ENCODE results near the gene MIPEP. TPM values are rescaled to one million over a fixed set of nuclear protein-coding genes. Genes with fewer than 3 reads are reported as not detected.

The MIPEP gene
- total RNA-seq, result 1 to 10 TPM; 7.5 to 9.2 TPM
- total RNA-seq, result 8.0 to 12.4 reads per million in 2 donors

DNA sequence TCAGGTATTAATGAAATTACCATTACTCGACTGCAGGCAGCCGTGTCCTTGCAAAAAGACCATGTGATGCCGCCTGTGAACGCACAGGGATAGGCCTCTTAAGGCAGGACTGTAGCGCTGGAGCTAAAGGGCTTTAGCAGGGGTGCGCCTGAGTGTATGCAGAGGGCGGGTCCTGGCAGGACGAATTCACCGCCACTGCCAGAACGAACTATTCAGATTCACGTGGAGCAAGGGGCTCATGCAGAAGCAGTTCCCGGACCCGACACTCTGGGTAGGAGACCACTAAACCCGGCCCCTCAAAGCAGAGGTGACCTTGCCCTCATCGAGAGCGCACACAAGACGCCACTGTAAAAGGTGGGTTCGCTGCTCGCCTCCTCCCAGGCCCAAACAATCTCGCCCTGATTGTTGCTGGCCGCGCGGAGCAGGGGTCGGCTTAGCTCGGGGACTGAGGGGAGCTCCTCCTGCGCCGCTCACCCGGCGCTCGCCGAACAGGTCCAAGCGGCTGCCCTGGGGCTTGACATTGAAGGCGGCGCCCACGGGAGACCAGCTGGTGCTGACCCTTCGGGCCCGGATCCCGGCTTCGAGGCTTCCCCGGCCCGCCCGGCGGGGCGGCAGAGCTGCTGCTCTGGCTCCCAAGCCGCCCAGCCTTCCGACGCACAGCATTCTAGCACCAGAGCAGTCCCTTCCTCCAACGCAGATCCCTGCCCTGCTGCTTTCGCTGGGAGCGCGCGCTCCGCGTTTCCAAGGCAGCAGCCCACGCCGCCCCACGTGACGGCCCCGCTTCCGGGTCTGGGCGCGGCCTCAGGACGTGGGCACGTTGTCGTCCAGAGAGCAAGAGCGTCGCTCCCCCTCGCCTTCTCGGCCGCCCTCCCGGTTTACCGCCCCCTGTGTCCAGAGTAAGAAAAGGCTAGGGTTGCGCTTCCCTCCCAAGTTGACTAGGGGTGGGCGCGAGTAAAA is at the start of gene MIPEP:
MIPEP (minus strand) TSS at position 743 of the 957 bp plus-strand sequence; CDS start at position 663, 80 bp downstream.
- peaks cover 22% of the 10 kb centered on the region for H3K4me1 Mint-ChIP-seq
- peak within 1 kb of the TSS; percentile 95 for H3K4me3 Mint-ChIP-seq
- no peaks in the 10 kb centered on the region for H3K9me3 ChIP-seq (ENCODE audit: control insufficient read depth, low read length, poor library complexity, severe bottlenecking)
- ATAC-seq, result peak; percentile 97
- DNase-seq, result peak; percentile 71 to 75 (median 74)
- no peaks in the 10 kb centered on the region for H3K27me3 Mint-ChIP-seq
- peak within 1 kb of the TSS; percentile 83 for H3K27ac Mint-ChIP-seq
- peaks cover 3% of the 10 kb centered on the region for H3K36me3 Mint-ChIP-seq (ENCODE audit: low read depth)

DNA sequence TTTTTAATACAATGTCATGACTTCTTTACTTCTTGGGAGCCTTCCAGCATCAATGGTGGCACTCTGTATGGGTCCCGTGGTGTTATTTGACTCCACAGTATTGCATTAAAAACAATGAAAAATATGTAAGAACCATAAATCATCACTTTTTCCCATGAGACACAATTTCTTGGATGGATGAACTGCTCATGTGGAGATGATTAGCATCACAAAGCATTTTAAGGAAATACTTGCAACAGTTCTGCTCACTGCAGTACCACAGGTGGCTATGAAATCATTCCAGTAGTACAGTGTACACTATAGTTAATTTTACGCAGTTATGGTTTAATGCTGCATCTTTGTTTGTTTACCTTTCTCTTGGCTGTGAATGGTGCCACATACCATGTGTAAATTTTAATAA is 45.3 kb upstream of the MIPEP start:
- H3K27ac Mint-ChIP-seq, result no peak overlapping the region
- peaks cover 45% of the 10 kb centered on the region for H3K27me3 Mint-ChIP-seq
- DNase-seq (no peak), ATAC-seq (no peak)
- H3K4me3 Mint-ChIP-seq, result no peak overlapping the region
- peaks cover 2% of the 10 kb centered on the region for H3K36me3 Mint-ChIP-seq (ENCODE audit: low read depth)
- H3K9me3 ChIP-seq (ENCODE audit: control insufficient read depth, low read length, poor library complexity, severe bottlenecking), result no peaks in the 10 kb centered on the region
- H3K4me1 Mint-ChIP-seq, result no peaks in the 10 kb centered on the region

DNA sequence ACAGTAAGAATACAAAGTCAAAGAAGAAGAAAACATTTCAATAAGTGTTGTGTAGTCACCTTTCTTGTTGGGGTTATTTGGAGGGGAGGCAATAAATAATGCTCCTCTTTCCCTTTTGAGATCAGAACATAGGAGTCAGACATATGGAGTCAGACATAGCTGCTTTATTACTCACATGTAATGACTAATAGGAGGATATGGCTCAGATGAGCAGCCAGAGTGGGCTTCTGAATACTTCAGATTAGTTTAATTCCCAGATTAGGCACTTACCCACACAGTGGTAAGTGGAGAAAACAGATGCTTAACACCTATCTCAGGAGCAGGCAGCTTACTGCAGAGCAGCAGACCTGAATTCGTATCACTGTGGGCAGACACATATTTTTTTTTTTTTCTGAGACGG is 39.8 kb upstream of the MIPEP start:
- Mint-ChIP-seq H3K4me1 (no peaks in the 10 kb centered on the region), H3K4me3 (no peak overlapping the region), H3K27me3 (peaks cover 34% of the 10 kb centered on the region), H3K36me3 (ENCODE audit: low read depth) (no peaks in the 10 kb centered on the region), H3K27ac (no peak overlapping the region)
- no peaks in the 10 kb centered on the region for H3K9me3 ChIP-seq (ENCODE audit: control insufficient read depth, low read length, poor library complexity, severe bottlenecking)
- no peak for ATAC-seq
- no peak for DNase-seq

DNA sequence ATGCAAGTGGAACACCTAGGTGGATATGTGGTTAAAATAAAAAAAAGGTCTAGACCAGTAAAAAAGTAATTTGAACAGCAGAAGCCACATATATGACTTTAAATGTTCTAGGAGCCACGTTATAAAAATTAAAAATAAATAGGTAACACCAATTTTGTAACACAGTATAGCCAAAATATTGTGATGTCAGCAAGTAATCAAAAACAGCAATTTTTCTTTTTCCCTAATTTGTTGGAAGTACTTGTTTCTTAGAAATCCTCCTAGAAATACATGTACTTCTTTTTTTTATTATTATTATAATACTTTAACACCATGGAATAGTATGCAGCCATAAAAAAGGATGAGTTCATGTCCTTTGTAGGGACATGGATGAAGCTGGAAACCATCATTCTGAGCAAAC is 33.8 kb upstream of the MIPEP start:
- Mint-ChIP-seq H3K27me3 (peaks cover 36% of the 10 kb centered on the region), H3K36me3 (ENCODE audit: low read depth) (no peaks in the 10 kb centered on the region)

DNA sequence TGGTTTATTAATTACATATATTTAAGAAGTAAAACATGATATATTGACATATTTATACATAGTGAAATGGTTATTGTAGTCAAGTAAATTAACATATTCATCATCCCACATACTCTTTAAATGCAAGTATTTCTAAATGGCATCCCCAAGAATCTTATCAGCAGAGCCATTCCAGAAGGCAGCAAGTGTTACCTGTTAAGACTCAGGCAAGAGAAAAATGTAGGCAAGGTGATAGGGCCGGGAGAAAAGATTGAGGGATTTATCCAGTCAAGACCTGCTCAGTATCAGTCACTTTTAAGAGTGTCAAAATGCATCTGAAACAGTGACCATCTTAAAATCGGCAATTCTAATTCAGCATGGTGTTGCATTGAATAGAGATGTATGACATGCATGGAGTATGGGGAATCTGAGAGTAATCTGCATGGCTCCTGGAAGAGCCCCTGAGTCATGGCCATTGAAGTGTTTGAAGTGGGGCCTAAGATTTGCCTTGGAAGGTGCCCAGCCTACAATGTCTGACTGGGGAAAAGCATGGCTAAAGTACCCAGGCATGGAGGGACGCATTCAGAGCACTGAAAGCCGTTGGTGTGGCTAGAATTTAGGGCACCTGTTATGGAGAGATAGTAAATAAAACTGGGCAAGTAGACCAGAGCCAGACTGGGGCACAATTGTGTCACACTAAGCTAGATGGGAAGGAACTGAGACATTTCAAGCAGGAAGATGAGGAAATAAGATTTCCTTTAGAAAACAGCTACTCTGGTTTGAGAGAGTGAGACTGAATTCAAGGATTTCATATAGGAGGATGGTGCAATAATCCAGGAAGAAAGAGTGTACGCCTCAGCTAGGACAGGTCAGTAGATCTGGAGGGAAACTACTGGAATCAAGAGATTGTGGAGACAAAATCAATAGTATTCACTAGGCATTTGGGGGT is 33.1 kb upstream of the MIPEP start:
- Mint-ChIP-seq H3K27ac (no peak overlapping the region), H3K36me3 (ENCODE audit: low read depth) (no peaks in the 10 kb centered on the region), H3K4me3 (no peak overlapping the region), H3K4me1 (peaks cover 2% of the 10 kb centered on the region), H3K27me3 (peaks cover 43% of the 10 kb centered on the region)
- no peaks in the 10 kb centered on the region for H3K9me3 ChIP-seq (ENCODE audit: control insufficient read depth, low read length, poor library complexity, severe bottlenecking)
- no peak for DNase-seq
- no peak for ATAC-seq

More for the DNA sequence above, 33.8 kb upstream of the MIPEP start:
- H3K4me1 Mint-ChIP-seq, result peaks cover 2% of the 10 kb centered on the region
- H3K9me3 ChIP-seq (ENCODE audit: control insufficient read depth, low read length, poor library complexity, severe bottlenecking), result no peaks in the 10 kb centered on the region
- H3K4me3 Mint-ChIP-seq, result no peak overlapping the region
- no peak for DNase-seq
- ATAC-seq, result no peak
- H3K27ac Mint-ChIP-seq, result no peak overlapping the region

DNA sequence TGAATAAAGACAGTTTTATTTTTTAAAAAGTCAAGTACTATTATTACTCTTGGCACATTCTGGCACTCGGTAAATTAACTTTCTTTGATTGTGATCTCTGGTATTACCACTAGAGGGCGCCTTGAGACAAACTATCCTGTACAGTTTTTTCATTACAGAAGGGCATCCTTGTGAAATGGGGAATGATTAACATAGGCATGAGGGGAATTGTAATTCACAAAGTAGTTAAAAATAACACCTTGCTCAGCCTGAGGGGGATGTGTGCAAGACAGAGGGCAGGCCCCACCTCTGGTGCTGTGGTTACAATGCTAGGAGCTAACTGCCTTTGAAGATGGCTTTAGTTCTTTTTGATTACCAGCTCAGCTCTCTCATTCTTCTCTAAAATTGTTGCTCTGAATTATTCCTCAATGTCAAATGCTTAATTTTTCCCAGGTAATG is 32.3 kb upstream of the MIPEP start:
- Mint-ChIP-seq H3K27me3 (peaks cover 50% of the 10 kb centered on the region), H3K36me3 (ENCODE audit: low read depth) (no peaks in the 10 kb centered on the region)
- peak; percentile 25 for ATAC-seq

DNA sequence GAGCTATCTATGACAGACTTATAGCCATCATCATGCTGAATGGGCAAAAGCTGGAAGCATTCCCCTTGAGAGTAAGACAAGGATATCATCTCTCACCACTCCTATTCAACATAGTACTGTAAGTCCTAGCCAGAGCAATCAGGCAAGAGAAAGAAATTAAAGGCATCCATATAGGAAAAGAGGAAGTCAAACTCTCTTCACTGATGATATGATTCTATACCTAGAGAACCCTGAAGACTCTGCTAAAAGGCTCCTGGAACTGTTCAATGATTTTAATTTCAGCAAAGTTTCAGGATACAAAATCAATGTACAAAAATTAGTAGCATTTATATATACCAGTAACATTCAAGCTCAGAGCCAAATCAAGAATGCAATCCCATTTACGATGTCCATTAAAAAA is 29.8 kb upstream of the MIPEP start:
- DNase-seq (no peak), ATAC-seq (no peak)
- no peak overlapping the region for H3K4me3 Mint-ChIP-seq
- H3K27ac Mint-ChIP-seq, result no peak overlapping the region
- no peaks in the 10 kb centered on the region for H3K36me3 Mint-ChIP-seq (ENCODE audit: low read depth)
- H3K27me3 Mint-ChIP-seq, result peaks cover 65% of the 10 kb centered on the region
- no peaks in the 10 kb centered on the region for H3K9me3 ChIP-seq (ENCODE audit: control insufficient read depth, low read length, poor library complexity, severe bottlenecking)
- H3K4me1 Mint-ChIP-seq, result peaks cover 2% of the 10 kb centered on the region

More for the DNA sequence above, 32.3 kb upstream of the MIPEP start:
- no peak overlapping the region for H3K27ac Mint-ChIP-seq
- DNase-seq, result no peak
- H3K4me1 Mint-ChIP-seq, result peaks cover 2% of the 10 kb centered on the region
- H3K9me3 ChIP-seq (ENCODE audit: control insufficient read depth, low read length, poor library complexity, severe bottlenecking), result no peaks in the 10 kb centered on the region
- no peak overlapping the region for H3K4me3 Mint-ChIP-seq

DNA sequence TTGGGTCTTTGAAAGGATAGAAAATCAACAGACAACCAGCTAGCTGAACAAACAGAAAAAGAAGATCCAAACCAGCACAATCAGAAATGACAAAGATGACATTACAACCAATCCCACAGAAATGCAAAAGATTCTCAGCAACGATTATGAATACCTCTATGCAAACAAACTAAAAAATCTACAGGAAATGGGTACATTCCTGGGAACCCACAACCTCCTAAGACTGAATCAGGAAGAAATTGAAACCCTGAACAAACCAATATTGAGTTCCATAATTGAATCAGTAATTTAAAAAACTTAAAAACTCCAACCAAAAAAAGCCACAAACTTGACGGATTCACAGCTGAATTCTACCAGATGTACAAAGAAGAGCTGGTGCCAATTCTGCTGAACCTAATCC is 29.0 kb upstream of the MIPEP start:
- ATAC-seq (no peak), DNase-seq (no peak)
- Mint-ChIP-seq H3K27me3 (peaks cover 65% of the 10 kb centered on the region), H3K27ac (no peak overlapping the region), H3K4me1 (peaks cover 2% of the 10 kb centered on the region), H3K36me3 (ENCODE audit: low read depth) (no peaks in the 10 kb centered on the region), H3K4me3 (no peak overlapping the region)
- no peaks in the 10 kb centered on the region for H3K9me3 ChIP-seq (ENCODE audit: control insufficient read depth, low read length, poor library complexity, severe bottlenecking)

DNA sequence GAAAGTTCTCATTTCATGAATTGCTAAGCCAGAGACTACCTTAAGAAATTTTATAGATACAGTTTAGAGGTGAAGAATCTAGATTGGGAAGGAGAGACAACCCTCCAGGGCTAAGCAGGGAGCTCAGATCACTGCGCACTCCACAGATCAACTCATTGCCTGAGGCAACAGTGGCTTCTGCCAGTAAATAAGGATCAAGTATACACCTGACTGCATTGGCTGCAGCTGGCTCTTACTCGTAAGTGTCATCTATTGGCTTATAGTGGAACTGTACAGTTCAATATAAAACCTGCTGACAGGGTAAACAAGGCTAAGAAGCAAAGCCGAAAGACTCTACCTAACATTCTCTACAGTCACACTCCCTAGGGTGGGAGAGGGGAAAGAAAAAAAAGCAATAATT is 26.1 kb upstream of the MIPEP start:
- ATAC-seq, result no peak
- Mint-ChIP-seq H3K4me3 (no peak overlapping the region), H3K36me3 (ENCODE audit: low read depth) (no peaks in the 10 kb centered on the region), H3K4me1 (peaks cover 6% of the 10 kb centered on the region), H3K27me3 (peaks cover 67% of the 10 kb centered on the region), H3K27ac (no peak overlapping the region)
- H3K9me3 ChIP-seq (ENCODE audit: control insufficient read depth, low read length, poor library complexity, severe bottlenecking), result no peaks in the 10 kb centered on the region
- DNase-seq, result no peak

DNA sequence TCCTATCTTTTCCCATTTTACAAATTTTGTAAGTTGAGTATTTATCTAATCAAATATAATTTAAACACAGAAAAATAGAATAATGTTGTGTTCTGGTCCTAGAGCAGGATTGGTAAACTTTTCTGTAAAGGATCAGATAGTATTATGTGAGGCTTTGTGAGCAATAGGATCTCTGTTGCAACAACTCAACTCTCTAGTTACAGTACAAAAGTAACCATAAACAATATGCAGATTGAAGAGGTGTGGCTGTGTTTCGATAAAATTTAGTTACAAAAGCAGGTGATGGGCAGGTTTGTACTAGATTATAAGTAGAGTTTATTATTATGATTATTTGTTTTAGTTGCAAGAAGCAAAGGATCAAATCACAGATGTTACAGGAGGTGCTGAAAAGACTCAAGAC is 23.3 kb upstream of the MIPEP start:
- Mint-ChIP-seq H3K4me3 (no peak overlapping the region), H3K4me1 (peaks cover 4% of the 10 kb centered on the region), H3K36me3 (ENCODE audit: low read depth) (no peaks in the 10 kb centered on the region), H3K27me3 (peaks cover 50% of the 10 kb centered on the region), H3K27ac (no peak overlapping the region)
- ATAC-seq (no peak), DNase-seq (no peak)
- H3K9me3 ChIP-seq (ENCODE audit: control insufficient read depth, low read length, poor library complexity, severe bottlenecking), result no peaks in the 10 kb centered on the region

DNA sequence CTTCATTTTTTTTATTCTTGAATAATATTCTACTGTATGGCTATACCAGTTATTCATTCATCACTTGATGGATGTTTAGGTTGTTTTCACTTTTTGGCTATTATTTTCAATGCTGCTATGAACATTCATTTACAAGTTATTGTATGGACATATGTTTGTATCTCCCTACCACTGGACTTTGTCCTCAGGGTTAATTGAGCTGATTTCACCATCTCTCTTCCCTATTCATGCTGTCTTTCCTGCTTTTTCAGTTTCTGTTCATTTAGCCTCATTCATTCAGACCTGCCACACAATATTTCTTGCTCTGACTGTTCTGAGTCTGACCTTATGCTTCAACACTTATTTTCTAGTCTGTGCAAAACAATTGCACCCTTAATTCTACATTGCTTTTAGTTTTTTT is 20.4 kb upstream of the MIPEP start:
- H3K9me3 ChIP-seq (ENCODE audit: control insufficient read depth, low read length, poor library complexity, severe bottlenecking), result no peaks in the 10 kb centered on the region
- Mint-ChIP-seq H3K27ac (no peak overlapping the region), H3K27me3 (peaks cover 36% of the 10 kb centered on the region), H3K4me1 (peaks cover 4% of the 10 kb centered on the region), H3K36me3 (ENCODE audit: low read depth) (no peaks in the 10 kb centered on the region), H3K4me3 (no peak overlapping the region)
- DNase-seq (no peak), ATAC-seq (no peak)

DNA sequence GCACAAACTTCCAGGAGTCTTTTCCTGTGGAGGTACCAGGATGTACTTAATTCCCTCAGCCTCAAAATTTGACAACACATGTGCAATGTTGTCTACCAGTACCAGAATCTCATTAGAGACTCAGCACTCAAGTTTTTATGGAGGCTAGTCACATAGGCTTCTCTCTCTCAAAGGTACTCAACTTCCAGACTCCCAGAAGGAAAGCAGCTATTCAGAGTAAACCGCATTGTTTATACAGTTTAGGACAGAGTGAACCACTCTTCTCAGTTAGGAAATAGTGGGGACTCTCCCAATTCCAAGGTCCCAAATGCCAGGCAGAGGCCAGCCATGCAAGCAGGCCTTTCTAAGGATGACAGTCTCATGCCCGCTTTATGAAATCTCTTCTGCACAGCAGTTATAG is 16.6 kb upstream of the MIPEP start:
- no peaks in the 10 kb centered on the region for H3K9me3 ChIP-seq (ENCODE audit: control insufficient read depth, low read length, poor library complexity, severe bottlenecking)
- H3K27me3 Mint-ChIP-seq, result peaks cover 53% of the 10 kb centered on the region
- peaks cover 5% of the 10 kb centered on the region for H3K4me1 Mint-ChIP-seq
- H3K4me3 Mint-ChIP-seq, result no peak overlapping the region
- H3K27ac Mint-ChIP-seq, result no peak overlapping the region
- H3K36me3 Mint-ChIP-seq (ENCODE audit: low read depth), result no peaks in the 10 kb centered on the region
- DNase-seq, result no peak
- no peak for ATAC-seq

DNA sequence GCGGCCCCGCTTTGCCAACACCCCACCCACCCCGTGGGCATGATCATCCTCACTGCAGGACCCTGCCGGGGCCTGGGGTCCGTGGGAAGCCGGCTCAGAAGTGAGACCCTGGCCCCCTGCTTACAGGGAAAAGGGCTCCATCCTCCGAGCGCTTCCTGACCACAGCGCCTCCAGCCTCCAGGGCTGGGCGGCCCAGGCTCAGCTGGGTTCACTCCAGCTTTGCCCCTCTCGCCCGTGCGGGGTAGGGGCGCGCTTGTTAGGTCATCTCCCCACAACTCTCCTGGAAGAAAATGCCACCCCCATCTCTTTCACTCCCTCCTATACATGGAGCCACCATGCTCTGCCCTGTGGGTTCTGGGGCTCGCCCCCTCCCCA is 14.7 kb upstream of the MIPEP start:
- Mint-ChIP-seq H3K4me3 (peak overlapping the region; percentile 64), H3K27ac (no peak overlapping the region), H3K36me3 (ENCODE audit: low read depth) (no peaks in the 10 kb centered on the region), H3K4me1 (peaks cover 5% of the 10 kb centered on the region), H3K27me3 (peaks cover 47% of the 10 kb centered on the region)
- H3K9me3 ChIP-seq (ENCODE audit: control insufficient read depth, low read length, poor library complexity, severe bottlenecking), result no peaks in the 10 kb centered on the region
- no peak for DNase-seq
- ATAC-seq, result no peak

All from T-helper 17 cell (primary cell).